AG04450 (cell line): Measurements from ENCODE around the gene KRTAP20-4. TPM values are rescaled to one million over a fixed set of nuclear protein-coding genes. Genes with fewer than 3 reads are reported as not detected.

ENCODE experiments used
- CTCF ChIA-PET: fragments of 300-600, 350-600 bp; formaldehyde crosslinking; extraction: SDS; loops from one replicate; lab custom pipeline; 2022; ENCODE audit warnings: antibody characterized with exemption, inconsistent platforms; lab: Charles Lee
- POLR2A ChIA-PET: fragments of 350-600 bp; formaldehyde crosslinking; extraction: SDS; loops from one replicate; lab custom pipeline; 2021; ENCODE audit warnings: antibody characterized with exemption, inconsistent platforms; lab: Yijun Ruan, JAX
- DNase-seq: peaks from one replicate; pipeline ENCODE4 v3.0.0-alpha.2; 2011; ENCODE audit warnings: low read depth, low spot score
- H3K27ac ChIP-seq: one replicate; pipeline ENCODE4 v1.5.1; 2012; ENCODE audit warnings: low read depth, low read length, control low read depth
- H3K27me3 ChIP-seq: one replicate; pipeline ENCODE4 v1.6.0; 2012; ENCODE audit warnings: low read length; ENCODE audit not compliant: control insufficient read depth, insufficient read depth
- H3K4me3 ChIP-seq: 2 replicates; pipeline ENCODE4 v1.5.1; 2011; ENCODE audit warnings: mild to moderate bottlenecking, low read depth, low read length, control low read depth
- H3K9me3 ChIP-seq: 2 replicates; pipeline ENCODE4 v1.5.1; 2012; ENCODE audit warnings: low read length; ENCODE audit not compliant: control insufficient read depth, insufficient read depth
- CTCF ChIP-seq: IDR thresholded peaks from 2 replicates; pipeline ENCODE4 v1.5.1; 2011; ENCODE audit warnings: low read depth, low read length, control low read depth, inconsistent platforms
- polyA minus RNA-seq: library from RNA; depleted of rRNA, polyadenylated mRNA; stranded (reverse); fragments of >200 nt; gene quantifications from 2 replicates; pipeline ENCODE4 v1.2.3, GENCODE V29; 2011; rRNA and poly(A)+ RNA removed
- polyA plus RNA-seq: library from polyadenylated mRNA; depleted of rRNA; stranded (reverse); fragments of >200 nt; gene quantifications from 2 replicates; pipeline ENCODE4 v1.2.3, GENCODE V29; 2011; rRNA removed

Gene KRTAP20-4
- not detected in 2 replicates for polyA plus RNA-seq
- not detected in 2 replicates for polyA minus RNA-seq

DNA sequence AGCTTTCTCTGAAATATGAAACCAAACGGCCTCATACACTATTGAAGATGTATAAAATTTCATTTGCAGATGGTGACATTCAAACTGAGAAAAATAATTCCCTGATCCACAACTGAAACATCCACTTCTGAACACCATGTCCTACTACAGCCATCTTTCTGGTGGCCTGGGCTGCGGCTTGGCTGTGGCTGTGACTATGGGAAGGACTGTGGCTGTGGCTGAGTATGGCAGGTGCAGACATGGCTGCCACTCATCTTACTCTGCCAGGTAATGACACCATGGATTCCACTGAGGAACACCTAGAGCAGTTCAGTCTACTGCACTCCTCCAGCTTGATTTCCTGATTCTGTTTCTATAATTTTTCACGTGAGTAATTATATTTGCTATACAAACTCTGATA, at the start of gene KRTAP20-4:
Gene KRTAP20-4 (plus strand): TSS at position 106 of the 400 bp plus-strand sequence.
- DNase-seq: no peak
- H3K9me3 ChIP-seq: peaks cover 30% of the 10 kb centered on the region
- POLR2A ChIA-PET: no interaction called here
- no peak within 1 kb of the TSS for H3K27ac ChIP-seq
- TF ChIP-seq CTCF: no peak
- CTCF ChIA-PET: no interaction called here
- no peaks in the 10 kb centered on the region for H3K27me3 ChIP-seq
- H3K4me3 ChIP-seq: no peak within 1 kb of the TSS

GRCh38 chr21:30577766-30578165, 42.7 kb upstream of the KRTAP20-4 start:
- no peak overlapping the region for H3K27ac ChIP-seq
- POLR2A ChIA-PET: no interaction called here
- peaks cover 8% of the 10 kb centered on the region for H3K9me3 ChIP-seq
- no peak overlapping the region for H3K4me3 ChIP-seq
- CTCF ChIA-PET: no interaction called here
- no peak for DNase-seq
- TF ChIP-seq CTCF: no peak
- no peaks in the 10 kb centered on the region for H3K27me3 ChIP-seq

- peaks cover 5% of the 10 kb centered on the region for H3K9me3 ChIP-seq
- ChIA-PET POLR2A (no interaction called here), CTCF (no interaction called here)
- H3K27me3 ChIP-seq: no peaks in the 10 kb centered on the region
- TF ChIP-seq CTCF: no peak
- no peak overlapping the region for H3K4me3 ChIP-seq
- no peak overlapping the region for H3K27ac ChIP-seq
- no peak for DNase-seq
These were observed 41.1 kb upstream of the KRTAP20-4 start for GRCh38 chr21:30579346-30579745.

- H3K27me3 ChIP-seq: no peaks in the 10 kb centered on the region
- no peak overlapping the region for H3K27ac ChIP-seq
- POLR2A ChIA-PET: no interaction called here
- H3K9me3 ChIP-seq: peaks cover 7% of the 10 kb centered on the region
- no peak for DNase-seq
- TF ChIP-seq CTCF: no peak
- CTCF ChIA-PET: no interaction called here
- H3K4me3 ChIP-seq: no peak overlapping the region
These were observed 40.3 kb upstream of the KRTAP20-4 start for GRCh38 chr21:30580132-30580531.

DNA sequence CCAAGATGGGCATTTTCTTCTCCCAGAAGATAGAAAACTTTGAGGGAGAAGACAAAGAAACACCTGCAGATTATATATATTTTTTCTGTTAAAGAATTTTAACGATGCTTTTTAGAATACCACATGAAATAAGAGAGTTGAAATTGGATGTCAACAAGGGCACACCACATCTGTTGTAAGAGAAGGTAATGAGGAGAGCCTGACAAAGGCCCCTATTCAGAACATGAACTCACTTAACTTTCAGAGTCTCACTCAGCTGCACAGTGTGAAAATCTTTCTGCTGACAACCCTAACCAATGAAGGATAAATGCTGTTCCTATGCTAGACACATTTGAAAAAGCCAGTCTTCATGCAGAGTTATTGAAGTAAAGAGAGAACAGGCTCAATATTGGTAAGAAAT, 37.6 kb upstream of the KRTAP20-4 start:
- H3K4me3 ChIP-seq: no peak overlapping the region
- H3K9me3 ChIP-seq: peaks cover 5% of the 10 kb centered on the region; the same call in 1 of the 2 replicates
- no peak overlapping the region for H3K27ac ChIP-seq
- no peaks in the 10 kb centered on the region for H3K27me3 ChIP-seq
- no peak for DNase-seq
- CTCF ChIA-PET: no interaction called here
- no peak for TF ChIP-seq CTCF
- POLR2A ChIA-PET: no interaction called here
